GM12878 (cell line): Measurements from ENCODE around the gene TTC16.

Experiments
- CHD2 ChIP-seq: IDR thresholded peaks from 2 replicates; pipeline ENCODE4 v1.6.1; 2011; ENCODE audit warnings: low read depth, low read length, improper control_type of control experiment, borderline replicate concordance
- CHD4 ChIP-seq: fragments of 200-600 bp; sonication (generic); IDR thresholded peaks from 2 replicates; pipeline ENCODE4 v1.6.1; 2016; ENCODE audit warnings: mild to moderate bottlenecking
- E2F4 ChIP-seq: IDR thresholded peaks from 2 replicates; pipeline ENCODE4 v1.6.1; 2012; ENCODE audit warnings: low read depth, low read length, improper control_type of control experiment
- KDM1A ChIP-seq: fragments of 200-600 bp; sonication (generic); IDR thresholded peaks from 2 replicates; pipeline ENCODE4 v1.6.1; 2016; ENCODE audit warnings: borderline replicate concordance
- POLR2A ChIP-seq: IDR thresholded peaks from 2 replicates; pipeline ENCODE4 v1.6.1; 2011; ENCODE audit warnings: low read depth, mild to moderate bottlenecking, low read length
- RAD21 ChIP-seq: IDR thresholded peaks from 2 replicates; pipeline ENCODE4 v1.6.1; 2011; ENCODE audit warnings: mild to moderate bottlenecking, low read depth, low read length, moderate library complexity; ENCODE audit not compliant: insufficient read depth
- REST ChIP-seq: IDR thresholded peaks from 2 replicates; pipeline ENCODE4 v1.6.1; 2012; ENCODE audit warnings: mild to moderate bottlenecking, low read depth, low read length
- SMC3 ChIP-seq: IDR thresholded peaks from 2 replicates; pipeline ENCODE4 v1.6.1; 2011; ENCODE audit warnings: low read length, improper control_type of control experiment, borderline replicate concordance
- SP1 ChIP-seq: IDR thresholded peaks from one replicate; pipeline ENCODE4 v1.6.1; 2011; ENCODE audit warnings: low read depth, low read length
- SREBF2 ChIP-seq: IDR thresholded peaks from 2 replicates; pipeline ENCODE4 v1.6.1; 2012; ENCODE audit warnings: mild to moderate bottlenecking, low read length
- YBX1 ChIP-seq: fragments of 450-650 bp; IDR thresholded peaks from 2 replicates; pipeline ENCODE4 v1.6.1; 2016; ENCODE audit warnings: antibody characterized with exemption
- ZBTB33 ChIP-seq: fragments of 450-650 bp; IDR thresholded peaks from 2 replicates; pipeline ENCODE4 v1.6.1; 2017; ENCODE audit warnings: mild to moderate bottlenecking
- TF ChIP-seq, protein P1 (sequence below): IDR thresholded peaks from 2 replicates; pipeline ENCODE4 v1.6.1; 2011; ENCODE audit warnings: low read depth, mild to moderate bottlenecking, low read length, moderate library complexity, borderline replicate concordance; ENCODE audit errors: extremely low read depth
- TF ChIP-seq, protein P2 (sequence below): IDR thresholded peaks from 2 replicates; pipeline ENCODE4 v1.6.1; 2011; ENCODE audit warnings: low read depth, low read length, improper control_type of control experiment, borderline replicate concordance

DNA sequence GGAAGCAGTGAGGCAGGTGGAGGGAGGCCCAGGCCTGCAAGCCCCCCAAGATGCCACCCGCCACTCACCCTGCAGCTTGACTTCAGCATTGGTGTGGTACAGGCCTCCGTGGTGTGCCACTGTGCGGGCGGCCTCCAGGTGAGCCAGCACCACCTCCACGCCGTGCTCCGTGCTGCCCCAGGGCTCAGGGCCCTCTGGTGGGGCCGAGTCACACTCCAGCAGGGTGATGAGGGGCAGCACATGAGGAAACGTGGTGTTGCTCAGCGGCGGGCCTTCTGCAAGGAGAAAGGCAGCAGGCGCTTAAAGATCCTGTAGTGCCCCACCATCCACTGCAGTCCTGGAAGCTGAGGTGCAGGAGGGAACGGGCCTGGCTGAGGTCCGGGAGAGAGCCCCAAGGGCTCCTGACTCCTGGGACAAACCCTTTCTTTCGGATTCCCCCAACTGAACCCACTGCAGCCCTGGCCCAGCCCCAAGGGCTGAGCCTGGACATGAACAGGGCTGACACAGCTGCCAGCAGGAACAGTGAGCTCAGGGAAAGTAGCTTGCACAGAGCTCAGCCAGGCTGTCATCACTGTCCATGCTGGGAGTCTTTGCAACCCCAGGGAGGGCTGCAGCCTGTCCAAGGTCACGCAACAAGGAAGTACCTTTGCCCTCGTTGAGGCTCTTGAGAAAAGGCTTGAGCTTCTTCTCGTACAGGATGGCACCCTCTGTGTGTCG, 23.9 kb downstream of the TTC16 start:
- TF ChIP-seq, protein P1, sequence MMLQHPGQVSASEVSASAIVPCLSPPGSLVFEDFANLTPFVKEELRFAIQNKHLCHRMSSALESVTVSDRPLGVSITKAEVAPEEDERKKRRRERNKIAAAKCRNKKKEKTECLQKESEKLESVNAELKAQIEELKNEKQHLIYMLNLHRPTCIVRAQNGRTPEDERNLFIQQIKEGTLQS: no peak
- TF ChIP-seq SMC3: no peak
- no peak for TF ChIP-seq E2F4
- no peak for TF ChIP-seq ZBTB33
- TF ChIP-seq SP1: no peak
- no peak for TF ChIP-seq CHD4
- TF ChIP-seq POLR2A: no peak; the same call in 1 of the 2 replicates
- no peak for TF ChIP-seq REST
- TF ChIP-seq, protein P2, sequence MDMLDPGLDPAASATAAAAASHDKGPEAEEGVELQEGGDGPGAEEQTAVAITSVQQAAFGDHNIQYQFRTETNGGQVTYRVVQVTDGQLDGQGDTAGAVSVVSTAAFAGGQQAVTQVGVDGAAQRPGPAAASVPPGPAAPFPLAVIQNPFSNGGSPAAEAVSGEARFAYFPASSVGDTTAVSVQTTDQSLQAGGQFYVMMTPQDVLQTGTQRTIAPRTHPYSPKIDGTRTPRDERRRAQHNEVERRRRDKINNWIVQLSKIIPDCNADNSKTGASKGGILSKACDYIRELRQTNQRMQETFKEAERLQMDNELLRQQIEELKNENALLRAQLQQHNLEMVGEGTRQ: no peak
- no peak for TF ChIP-seq CHD2
- TF ChIP-seq KDM1A: no peak
- TF ChIP-seq SREBF2: no peak
- TF ChIP-seq YBX1: no peak
- no peak for TF ChIP-seq RAD21
